ENCODE results near the gene ZNF408.

Gene ZNF408

DNA sequence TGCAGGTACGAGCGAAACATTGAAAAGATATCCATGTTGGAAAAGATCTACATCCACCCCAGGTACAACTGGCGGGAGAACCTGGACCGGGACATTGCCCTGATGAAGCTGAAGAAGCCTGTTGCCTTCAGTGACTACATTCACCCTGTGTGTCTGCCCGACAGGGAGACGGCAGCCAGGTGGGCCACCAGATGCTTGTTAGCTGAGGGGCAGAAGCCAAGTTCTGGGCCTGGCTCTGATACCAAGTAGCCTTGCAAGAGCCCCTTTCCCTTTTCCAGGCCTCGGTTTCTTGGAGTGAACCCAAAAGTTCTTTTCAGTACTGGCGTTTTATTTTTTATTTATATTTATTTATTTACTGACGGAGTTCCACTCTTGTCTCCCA is 27.8 kb downstream of the ZNF408 start:
- DNase-seq: no peak

DNA sequence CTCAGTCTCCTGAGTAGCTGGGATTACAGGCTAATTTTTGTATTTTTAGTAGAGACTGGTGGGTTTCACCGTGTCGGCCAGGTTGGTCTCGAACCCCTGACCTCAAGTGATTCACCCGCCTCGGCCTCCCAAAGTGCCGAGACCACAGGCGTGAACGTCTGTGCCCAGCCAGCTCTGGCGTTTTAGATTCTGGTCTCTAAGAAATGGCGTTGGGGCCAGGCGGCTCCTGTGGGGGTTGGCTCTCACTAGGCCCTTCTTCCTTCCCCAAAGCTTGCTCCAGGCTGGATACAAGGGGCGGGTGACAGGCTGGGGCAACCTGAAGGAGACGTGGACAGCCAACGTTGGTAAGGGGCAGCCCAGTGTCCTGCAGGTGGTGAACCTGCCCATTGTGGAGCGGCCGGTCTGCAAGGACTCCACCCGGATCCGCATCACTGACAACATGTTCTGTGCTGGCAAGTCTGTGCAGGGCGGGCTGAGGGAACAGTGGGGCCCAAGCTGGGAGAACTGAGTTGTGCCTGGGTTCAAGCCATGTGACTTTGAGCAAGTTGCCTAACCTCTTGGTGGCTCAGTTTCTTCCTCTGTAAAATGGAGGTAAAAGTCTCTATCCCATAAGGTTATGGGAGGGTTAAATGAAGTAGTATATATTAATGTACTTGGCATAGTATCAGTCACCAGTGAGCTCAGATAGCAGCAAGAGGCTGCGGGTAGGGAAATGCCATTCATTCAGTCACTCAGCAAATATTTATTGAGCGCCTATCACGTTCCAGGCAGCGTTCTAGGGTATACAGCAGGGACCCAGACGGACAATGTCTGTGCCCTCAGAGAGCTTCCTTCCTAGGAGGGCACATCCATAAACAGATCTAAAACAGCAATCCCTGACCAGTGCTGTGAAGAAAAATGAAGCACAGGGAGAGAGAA is 28.5 kb downstream of the ZNF408 start:
- no peak for DNase-seq

DNA sequence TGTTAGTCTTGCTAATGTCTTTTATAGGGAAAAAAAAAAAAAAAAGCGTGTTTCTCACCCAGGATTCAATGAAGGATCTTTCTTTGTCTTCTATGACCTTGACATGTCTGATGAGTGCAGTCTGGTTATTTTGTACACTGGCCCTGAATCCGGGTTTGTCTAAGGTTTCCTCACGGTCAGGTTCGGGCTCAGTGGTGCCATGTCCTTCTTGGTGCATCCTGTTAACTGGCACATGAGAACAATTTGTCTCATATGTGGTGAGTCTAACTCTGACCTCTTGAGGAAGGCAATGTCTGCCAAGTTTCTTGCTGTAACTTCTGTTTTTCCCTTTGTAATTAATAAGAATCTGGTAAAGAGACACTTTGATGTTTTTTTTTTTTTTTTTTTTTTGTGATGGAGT is 30.7 kb downstream of the ZNF408 start:
- no peak for DNase-seq

DNA sequence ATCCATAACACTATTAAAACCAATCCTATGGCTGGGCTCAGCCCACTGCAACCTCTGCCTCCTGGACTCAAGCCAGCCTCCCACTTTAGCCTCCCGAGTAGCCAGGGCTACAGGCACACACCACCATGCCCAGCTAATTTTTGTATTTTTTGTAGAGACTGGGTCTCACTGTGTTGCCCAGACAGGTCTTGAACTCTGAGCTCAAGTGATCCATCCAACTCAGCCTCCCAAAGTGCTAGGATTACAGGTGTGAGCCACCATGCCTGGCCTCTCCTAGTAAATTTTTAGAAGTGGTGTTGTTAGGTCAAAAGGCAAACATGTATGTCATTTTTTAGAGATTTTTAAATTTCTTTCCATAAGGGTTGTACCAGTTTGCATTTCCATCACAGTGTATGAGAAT is 32.4 kb downstream of the ZNF408 start:
- no peak for DNase-seq

DNA sequence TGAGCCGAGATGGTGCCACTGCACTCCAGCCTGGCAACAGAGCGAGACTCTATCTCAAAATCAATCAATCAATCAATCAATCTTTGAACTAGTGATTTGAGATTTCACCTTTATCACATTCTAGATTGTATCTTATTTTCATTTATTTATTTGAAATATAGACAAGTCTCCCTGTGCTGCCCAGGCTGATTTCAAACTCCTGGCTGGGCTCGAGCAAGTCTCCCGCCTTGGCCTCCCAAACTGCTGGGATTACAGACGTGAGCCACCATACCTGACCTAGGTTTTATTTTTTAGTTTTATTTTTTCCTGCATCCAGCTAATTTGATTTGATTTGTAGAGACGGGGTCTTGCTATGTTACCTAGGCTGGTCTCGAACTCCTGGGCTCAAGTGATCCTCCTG is 35.3 kb downstream of the ZNF408 start:
- DNase-seq: no peak

DNA sequence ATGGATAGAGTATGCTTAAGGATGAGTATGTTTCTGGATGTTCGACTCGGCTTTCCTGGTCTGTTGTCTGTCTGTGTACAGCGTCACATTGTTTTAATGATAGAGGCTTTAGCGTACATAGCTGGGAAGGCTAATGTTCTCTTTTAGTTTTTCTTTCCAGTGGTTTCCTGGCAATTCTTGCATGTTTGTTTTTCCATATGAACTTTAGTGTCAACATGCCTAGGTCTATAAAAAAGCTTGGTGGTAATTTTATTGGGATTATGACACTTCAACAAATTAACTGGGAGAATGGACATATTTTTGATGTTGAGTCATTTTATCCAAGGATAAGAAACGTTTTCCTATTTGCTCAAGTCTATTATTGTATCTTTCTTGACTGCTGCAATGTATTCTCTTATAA is 35.8 kb downstream of the ZNF408 start:
- DNase-seq: no peak

DNA sequence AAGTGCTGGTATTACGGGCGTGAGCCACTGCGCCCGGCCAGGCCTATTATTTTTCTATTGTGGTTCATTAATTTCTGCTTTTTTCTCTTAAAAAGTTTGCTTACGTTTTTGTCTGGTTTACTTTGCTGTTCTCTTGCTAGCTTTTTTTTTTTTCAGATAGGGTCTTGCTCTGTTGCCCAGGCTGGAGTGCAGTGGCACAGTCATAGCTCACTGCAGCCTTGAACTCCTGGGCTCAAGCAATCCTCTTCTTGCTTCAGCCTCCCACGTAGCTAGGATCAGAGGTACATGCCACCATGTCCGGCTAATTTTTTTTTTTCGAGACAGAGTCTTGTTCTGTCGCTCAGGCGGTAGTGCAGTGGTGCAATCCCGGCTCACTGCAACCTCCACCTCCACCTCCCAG is 36.9 kb downstream of the ZNF408 start:
- no peak for DNase-seq

DNA sequence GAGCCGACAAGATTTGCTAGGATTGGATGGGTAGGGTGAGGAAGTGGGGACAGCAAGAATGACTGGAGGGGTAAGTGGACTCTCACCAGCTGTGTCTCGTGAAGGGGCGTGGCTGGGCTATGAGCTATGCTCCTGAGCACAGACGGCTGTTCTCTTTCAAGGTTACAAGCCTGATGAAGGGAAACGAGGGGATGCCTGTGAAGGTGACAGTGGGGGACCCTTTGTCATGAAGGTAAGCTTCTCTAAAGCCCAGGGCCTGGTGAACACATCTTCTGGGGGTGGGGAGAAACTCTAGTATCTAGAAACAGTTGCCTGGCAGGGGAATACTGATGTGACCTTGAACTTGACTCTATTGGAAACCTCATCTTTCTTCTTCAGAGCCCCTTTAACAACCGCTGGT is 38.1 kb downstream of the ZNF408 start:
- DNase-seq: no peak

DNA sequence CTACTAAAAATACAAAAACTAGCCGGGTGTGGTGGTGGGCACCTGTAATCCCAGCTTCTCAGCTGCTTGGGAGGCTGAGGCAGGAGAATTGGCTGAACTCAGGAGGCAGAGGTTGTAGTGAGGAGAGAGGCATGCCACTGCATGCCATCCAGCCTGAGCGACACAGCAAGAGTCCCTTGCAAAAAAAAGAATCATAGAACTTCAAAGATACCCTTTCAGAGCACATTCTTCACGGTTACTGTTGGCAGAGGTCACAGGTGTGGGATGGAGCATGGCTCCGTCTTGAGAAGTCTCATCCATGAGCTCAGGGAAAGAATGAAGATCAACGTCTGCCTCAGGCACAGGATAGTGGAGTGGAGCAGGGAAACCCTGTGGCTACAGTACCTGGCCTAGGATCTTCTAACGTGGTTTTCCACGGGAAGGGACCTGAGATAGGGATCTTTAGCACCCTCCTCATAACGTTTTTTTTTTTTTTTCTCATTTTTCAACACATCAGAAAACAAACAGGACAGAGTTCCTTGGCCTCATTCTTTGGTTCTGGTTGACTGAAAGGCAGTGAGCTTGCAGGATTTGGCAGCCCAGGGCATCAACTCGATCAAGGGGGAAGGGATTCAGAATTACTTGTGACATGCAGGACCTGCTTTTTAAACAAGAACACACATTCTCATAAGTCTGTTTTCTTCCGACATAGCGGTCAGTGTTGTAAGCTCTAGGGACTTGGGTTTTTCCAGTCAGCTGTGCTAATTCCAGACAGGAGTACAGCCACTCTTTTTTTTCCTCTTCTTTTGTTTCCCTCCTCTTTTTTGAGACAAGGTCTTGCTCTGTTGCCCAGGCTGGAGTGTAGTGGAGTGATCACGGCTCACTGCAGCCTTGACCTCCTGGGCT is 41.0 kb downstream of the ZNF408 start:
- DNase-seq: no peak

DNA sequence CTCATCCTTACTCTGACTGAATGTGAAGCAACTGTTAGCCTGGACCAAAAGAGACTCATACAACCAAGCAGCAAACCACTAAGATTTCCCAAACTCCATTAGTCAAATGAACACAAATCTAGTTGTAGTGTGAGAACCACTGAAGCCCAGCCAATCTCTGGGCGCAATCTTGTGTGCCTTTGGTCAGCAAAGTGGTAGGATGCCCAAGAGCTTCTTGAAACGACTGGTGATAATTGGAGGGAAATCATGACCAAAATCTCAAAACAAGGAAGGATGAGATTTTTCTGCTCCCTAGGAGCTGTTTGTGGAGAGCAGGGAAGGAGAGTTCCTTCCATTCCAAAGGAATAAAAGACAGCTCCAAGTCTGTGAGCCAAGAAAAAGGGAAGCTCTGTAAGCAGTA is 42.2 kb downstream of the ZNF408 start:
- no peak for DNase-seq

DNA sequence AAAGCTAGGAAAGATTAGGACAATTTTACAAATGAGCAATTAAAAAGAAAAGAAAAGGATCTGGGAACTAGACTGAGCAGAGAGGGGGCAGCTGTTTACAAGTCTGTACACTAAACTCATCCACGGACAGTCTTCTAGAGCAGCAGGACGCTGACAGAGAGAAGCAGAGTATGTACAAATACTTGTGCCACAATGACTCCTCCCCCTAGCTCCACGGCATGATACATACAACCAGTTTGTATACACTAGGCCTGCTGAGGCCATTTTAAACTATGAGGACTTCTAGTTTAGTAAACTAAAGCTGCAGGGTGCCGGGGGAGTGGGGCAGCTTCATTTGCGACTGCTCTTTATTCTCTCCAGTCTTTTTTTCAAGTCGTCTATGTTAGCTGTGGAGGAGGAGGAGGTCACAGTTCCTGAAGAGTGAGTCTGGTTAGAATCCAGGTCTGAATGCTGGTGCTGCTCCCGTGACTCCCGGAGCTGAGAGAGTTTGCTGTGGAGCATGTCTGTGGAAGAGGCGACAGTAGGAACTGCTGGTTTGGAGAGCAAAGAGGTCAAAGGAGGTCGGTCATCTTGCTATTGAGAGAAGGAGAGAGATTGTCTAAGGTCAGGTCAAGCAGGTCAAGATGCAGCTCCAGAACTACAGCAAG is 43.0 kb downstream of the ZNF408 start:
- DNase-seq: peak in 2 of 3 experiments; percentile 32 to 75

DNA sequence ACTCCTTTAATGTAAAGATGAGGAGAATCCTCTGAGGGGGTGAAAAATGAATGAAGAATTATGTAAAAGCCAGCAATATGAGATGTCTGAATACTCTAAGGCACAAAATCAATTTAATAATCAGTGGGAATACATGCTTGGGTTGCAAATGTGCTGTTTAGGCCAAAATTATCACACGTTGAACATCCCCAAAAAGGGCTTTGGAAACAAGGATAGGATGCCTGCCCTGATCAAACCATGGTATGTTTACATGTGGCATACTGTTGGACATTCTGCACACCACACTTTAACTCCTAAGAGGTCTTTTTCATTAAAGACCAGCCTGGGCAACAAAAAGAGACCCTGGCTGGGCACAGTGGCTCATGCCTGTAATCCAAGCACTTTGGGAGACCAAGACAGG is 44.5 kb downstream of the ZNF408 start:
- no peak for DNase-seq

DNA sequence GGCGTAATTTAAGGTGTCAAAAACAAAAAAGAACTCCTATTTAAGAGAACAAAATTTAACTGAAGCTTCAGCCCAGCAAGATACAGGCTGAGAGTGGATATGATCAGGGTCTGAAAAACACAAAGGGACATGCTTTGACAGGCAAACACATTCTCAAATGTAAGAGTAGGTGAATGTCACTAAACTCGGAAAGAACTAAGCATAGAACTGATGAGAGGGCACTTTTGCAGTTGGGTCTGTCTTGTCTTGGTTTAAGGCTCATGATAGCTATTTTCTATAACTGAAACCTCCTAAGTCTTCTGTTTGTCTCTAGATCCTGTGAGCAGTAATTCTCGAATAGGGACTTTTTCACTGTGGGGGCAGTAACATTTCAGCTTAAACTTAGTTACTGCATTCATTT is 45.2 kb downstream of the ZNF408 start:
- DNase-seq: no peak

DNA sequence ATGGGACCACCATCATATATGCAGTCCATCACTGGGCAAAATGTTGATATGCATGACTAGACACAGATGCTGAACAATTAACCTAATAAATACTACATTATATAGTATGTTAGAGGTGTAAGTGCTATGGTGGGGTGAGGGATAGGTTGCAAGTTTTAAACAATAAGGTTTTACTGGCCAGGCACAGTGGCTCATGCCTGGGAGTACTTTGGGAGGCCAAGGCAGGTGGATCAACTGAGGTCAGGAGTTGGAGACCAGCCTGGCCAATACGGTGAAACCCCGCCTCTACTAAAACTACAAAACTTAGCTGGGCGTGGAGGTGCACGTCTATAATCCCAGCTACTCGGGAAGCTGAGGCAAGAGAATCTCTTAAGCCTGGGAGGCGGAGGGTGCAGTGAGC is 46.3 kb downstream of the ZNF408 start:
- no peak for DNase-seq

Measured in NCI-H1417 (cell line).